HG02642 (cell line): Measurements from ENCODE around the gene ELOVL6.
"Not testable (repeated sequence)": the region's sequence is repeated elsewhere in the genome, so short reads cannot be mapped to it uniquely, and the experiment has no call there.

Source experiments
- ATAC-seq: cut with Tn5 transposase; IDR thresholded peaks from one replicate; pipeline ENCODE4 v1.9.1; 2021; ENCODE audit warnings: mild to moderate bottlenecking; ENCODE audit not compliant: unreplicated experiment, poor library complexity

Gene ELOVL6

DNA sequence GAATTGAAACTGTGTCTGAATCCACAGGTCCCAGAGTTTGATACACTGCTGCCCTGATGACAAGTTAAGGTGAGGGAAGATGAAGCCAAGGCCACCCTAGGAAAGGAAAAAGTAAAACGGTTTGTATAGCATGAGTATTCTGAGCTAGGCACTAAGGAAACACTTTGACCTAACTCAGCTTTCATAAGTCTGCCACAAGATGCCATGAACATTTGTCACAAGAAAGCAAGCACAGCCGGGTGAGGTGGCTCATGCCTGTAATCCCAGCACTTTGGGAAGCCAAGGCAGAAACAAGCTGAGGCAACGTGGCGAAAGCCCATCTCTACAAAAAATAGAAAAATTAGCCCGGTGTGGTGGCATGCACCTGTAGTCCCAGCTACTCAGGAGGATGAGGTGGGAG lies 34.2 kb downstream of the ELOVL6 start:
- no peak for ATAC-seq

- ATAC-seq = no peak
These were observed 34.9 kb downstream of the ELOVL6 start for GRCh38 chr4:110163327-110164069.

- ATAC-seq = no peak
These were observed 37.8 kb downstream of the ELOVL6 start for GRCh38 chr4:110160618-110161017.

GRCh38 chr4:110159541-110159940 lies 38.9 kb downstream of the ELOVL6 start:
- ATAC-seq = no peak

DNA sequence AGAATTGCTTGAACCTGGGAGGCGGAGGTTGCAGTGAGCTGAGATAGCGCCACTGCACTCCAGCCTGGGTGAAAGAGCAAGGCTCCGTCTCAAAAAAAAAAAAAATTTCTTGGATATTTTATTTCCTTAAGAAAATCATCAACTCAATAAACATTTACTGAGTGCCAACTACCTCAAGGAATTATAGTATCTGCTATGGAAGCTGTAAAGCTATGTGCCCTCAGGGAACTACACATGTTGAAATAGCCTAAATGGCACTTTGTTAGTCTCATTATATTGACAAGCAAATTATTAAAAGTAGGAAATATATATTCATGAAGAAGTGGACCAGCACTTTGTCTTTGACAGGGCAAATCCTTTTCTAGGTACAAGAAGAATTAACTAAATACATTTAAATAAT lies 40.8 kb downstream of the ELOVL6 start:
- ATAC-seq = no peak

- not testable (repeated sequence) for ATAC-seq
These were observed 41.2 kb downstream of the ELOVL6 start for GRCh38 chr4:110157166-110157565.

GRCh38 chr4:110156442-110156841 lies 42.0 kb downstream of the ELOVL6 start:
- ATAC-seq = no peak

DNA sequence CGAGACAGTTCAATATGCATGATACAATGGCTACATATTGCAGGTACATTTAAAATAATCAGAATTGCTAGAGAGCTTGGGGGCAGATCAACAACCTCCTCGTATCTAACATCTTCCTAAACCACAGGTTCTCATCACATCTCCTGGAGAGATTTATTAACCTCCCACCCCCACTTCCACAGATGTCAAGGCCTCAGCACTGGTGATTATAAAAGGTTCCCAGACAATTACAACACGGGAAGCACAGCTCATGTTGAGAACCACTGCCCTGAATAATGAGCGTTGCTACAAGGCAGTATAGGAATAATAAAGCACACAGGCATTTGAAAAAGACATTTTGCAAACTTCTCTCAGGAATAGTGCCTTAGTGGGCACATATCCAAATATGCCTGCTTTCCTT lies 42.8 kb downstream of the ELOVL6 start:
- ATAC-seq = no peak

DNA sequence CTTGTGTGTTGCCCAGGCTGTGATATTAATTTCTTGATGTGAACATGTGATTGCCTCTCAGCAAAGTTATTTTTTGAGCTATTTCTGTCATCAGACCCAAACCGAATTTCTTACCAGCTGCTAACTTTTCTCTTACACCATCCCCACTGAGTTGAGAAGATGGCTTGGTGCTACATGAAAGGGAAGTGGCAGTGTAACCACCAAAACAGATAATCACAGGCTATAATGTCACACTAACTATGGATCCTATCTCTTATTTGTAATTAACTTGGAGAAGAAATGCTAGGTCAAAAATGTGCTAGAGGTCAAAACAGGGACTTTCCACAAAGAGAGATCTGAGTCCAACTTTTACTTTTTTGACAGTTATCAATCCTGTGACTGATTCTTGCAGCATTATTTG lies 43.8 kb downstream of the ELOVL6 start:
- ATAC-seq = no peak

DNA sequence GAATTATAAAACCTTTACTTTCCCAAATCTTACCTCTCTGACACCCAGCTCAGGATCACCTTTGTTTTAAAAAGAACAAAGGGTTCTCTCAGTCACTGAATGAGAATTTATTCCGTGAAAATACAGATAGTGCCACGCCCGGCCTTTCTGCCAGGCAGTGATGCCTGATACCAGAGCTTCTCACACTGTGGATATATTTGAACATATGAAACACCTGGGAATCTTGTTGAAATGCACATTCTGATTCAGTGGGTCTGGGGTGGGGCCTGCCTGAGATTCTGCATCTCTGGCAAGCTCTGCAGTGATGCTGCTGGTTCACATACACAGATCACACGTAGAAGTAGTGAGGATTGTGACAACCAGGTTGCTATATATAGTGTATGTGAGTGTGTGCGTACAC lies 46.0 kb downstream of the ELOVL6 start:
- no peak for ATAC-seq

GRCh38 chr4:110149089-110149488 lies 49.3 kb downstream of the ELOVL6 start:
- no peak for ATAC-seq

GRCh38 chr4:110142461-110142860 lies 56.0 kb downstream of the ELOVL6 start:
- no peak for ATAC-seq

GRCh38 chr4:110139815-110140214 lies 58.6 kb downstream of the ELOVL6 start:
- ATAC-seq = no peak

DNA sequence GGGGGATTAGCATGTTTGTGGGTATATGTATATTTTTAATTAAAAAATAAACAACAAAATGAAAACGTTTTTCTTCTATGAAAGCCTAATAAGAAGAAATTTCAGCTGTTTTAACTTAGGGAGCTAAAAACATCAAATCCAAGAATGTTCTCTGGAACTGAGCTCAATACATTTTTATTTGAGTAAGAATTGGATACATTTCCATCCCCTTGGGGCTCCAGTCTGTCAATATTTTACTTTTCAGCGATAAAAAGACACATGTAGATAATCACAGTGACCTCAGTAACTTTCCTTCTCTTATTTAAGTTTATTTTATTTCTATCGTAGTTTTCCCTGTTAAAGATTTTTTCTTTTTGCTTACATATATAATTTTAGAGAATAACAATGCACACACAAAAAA lies 59.3 kb downstream of the ELOVL6 start:
- ATAC-seq = no peak

GRCh38 chr4:110138551-110138950 lies 59.9 kb downstream of the ELOVL6 start:
- no peak for ATAC-seq

DNA sequence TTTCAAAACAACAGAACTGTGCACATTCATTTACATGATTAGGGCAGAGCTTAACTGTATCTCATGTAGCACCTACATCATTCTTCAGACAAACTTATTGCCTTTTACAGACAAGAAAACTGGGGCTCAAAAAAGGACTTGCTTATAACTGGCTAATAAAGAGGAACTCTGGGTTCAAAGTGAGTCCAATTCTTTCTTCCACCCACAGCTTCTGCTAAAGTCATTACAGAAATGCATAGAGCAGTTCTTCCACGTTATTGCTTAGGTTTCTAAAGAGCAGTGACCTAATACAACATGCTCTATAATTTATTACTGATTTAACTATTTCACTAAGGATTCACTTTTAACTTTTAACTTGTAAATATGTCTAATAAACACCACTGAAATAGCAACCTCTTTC lies 60.6 kb downstream of the ELOVL6 start:
- ATAC-seq = no peak

DNA sequence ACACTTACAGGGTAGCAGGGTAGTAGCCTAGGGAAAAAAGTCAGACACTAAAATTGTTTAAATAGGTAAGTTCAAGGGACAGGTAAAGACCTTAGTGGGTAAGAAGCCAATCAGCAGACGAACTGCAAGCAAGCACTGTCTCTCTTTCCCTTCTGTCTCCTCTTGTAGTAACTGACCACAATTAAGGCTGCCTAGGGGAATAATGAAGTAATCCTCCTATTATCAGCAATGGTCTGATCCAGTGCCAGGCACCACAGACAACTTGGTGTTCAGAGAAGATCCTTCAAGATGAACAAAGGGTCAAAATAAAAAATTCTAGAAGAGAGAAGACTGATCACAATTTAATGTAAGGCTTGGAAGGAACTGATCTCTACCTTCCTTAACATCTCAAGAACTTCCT lies 62.9 kb downstream of the ELOVL6 start:
- ATAC-seq = no peak

DNA sequence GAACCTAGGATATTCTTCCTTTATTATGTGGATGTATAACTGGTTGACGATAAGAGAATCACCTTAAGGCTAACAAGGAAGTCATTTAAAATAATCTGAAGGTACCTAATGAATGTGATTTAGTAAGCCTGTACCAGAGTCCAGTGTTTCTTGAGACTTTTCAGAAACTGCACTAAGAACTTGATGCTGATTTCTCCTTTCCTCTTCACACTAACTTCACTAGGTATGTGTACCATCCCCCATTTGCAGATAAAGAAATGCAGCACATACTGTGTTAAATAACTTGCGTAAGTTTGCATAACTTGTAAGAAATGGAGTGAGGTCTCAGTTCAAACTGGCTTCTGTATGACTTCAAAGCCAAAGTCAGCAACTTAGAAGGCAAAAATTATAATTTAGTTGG lies 63.3 kb downstream of the ELOVL6 start:
- ATAC-seq = no peak

DNA sequence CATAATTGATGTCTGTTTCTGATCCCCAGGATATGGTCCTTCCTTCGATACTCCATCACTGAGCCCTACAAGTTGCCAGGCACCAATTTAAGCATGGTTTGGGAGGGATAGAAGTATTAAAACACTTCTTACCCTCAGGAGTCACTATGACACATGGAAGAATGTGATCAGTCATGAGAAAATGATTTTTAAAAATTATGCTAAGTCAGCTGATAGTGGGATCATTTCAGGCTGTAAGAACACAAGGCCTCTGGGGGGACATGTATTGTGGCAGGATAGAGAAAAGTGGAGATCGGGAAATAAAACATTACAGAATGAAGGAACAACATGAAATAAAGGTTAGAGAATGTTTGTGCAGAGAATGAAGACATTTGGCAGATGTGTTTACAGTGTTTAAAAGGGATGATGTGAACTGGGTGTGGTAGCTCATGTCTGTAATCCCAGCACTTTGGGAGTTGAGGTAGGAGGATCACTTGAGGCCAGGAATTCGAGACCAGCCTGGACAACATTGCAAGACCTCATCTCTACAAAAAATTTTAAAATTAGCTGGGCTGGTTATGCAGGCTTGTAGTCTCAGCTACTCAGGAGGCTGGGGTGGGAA lies 64.0 kb downstream of the ELOVL6 start:
- no peak for ATAC-seq

GRCh38 chr4:110132816-110133719 lies 65.3 kb downstream of the ELOVL6 start:
- ATAC-seq = no peak

DNA sequence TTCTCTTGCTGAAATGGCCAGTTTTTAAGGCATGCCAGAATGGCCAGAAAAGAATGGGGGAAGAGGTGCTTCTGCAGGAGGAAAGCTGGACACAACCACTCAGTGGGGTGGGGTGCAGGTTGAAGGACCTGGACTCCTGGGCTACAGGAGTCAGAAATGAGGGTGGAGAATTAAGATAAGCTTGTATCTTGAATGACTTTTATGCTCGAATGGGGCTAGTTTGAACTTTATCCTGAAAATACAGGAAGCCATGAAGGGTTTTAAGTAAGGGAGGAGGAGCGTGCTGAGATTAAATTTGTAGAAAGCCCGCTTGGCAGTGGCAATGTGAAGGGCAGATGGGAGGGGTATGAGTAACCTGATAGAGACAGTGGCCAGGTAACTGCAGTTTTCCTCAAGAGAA lies 66.5 kb downstream of the ELOVL6 start:
- no peak for ATAC-seq
